Thoracic aorta (tissue), 2 donors: ENCODE data around the gene VANGL2. TPM values are rescaled to one million over a fixed set of nuclear protein-coding genes. Genes with fewer than 3 reads are reported as not detected.

Experiments
- ATAC-seq: fragments of 150-250 bp; one replicate; pipeline ENCODE4 v1.8.0; 2017; ENCODE audit warnings: low read depth; ENCODE audit not compliant: insufficient number of reproducible peaks, low FRiP score
- DNase-seq: peaks from one replicate; pipeline ENCODE4 v3.0.0-alpha.2; 2020; ENCODE audit warnings: low spot score
- H3K27ac ChIP-seq, 2 donors: fragments of 200-600 bp; sonication (generic); 1 replicate in 1 of 2; 2 replicates in 1 of 2; pipeline ENCODE4 v1.5.1; 2016; ENCODE audit warnings: mild to moderate bottlenecking in 2 of 2, moderate library complexity in 2 of 2
- H3K27me3 ChIP-seq: fragments of 200-600 bp; sonication (generic); replicated peaks from 2 replicates; pipeline ENCODE4 v1.6.0; 2016; ENCODE audit warnings: mild to moderate bottlenecking; ENCODE audit not compliant: insufficient read depth
- H3K36me3 ChIP-seq: fragments of 200-600 bp; sonication (generic); one replicate; pipeline ENCODE4 v1.5.1; 2016
- H3K4me1 ChIP-seq, 2 donors: fragments of 200-600 bp; sonication (generic); 1 replicate in 1 of 2; 2 replicates in 1 of 2; pipeline versions ENCODE4 v1.5.1 to v1.6.0; 2016; ENCODE audit warnings: low read depth in 2 of 2, mild to moderate bottlenecking in 1 of 2; ENCODE audit not compliant: control insufficient read depth in 1 of 2
- H3K4me3 ChIP-seq: fragments of 200-600 bp; sonication (generic); 2 replicates; pipeline ENCODE4 v1.5.1; 2016; ENCODE audit warnings: mild to moderate bottlenecking
- H3K9me3 ChIP-seq: fragments of 200-600 bp; sonication (generic); 2 replicates; pipeline ENCODE4 v1.5.1; 2016
- total RNA-seq, 2 donors: library from RNA; depleted of rRNA; stranded (reverse); fragments of >200 nt; gene quantifications; one replicate each; pipeline versions ENCODE4 v1.1.0 to v1.2.3, GENCODE V29; 2016
- TF ChIP-seq, protein P1 (sequence below): fragments of 200-600 bp; sonication (generic); IDR thresholded peaks from one replicate; pipeline ENCODE4 v1.5.1; 2019; ENCODE audit warnings: antibody characterized with exemption

The VANGL2 gene
- total RNA-seq, 2 donors from 2014 or later: 0.27 to 1.3 TPM

DNA sequence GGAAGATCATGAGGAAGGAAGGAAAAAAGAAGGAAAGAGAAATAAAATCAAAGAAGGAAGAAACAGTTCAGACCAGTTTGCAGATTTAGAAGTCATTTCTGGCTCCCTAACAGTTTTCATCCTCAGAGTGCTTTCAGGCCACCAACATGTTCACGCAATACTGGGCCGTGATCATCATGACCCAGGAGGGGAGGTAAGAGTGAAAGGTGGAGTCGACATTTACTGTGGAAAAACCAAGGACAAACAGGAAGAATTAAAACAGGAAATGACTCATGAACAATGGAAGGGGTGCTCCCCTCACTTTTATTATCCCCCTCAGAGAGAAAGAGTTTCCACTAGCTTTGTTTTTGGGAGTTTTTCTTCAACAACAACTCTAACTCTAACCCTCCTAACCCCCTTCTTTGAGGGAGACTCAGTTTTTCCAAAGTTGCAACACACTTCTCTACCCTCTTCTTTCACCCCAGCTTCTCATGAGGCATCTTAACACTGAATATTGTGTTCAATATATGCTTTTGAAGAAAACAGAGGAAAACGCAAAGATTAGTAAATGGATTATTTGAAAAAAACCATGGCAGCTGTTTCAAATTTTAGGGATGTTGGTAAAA, 60.4 kb downstream of the VANGL2 start:
- DNase-seq (no peak), ATAC-seq (no peak)
- Histone ChIP-seq H3K36me3 (no peaks in the 10 kb centered on the region), H3K4me3 (no peak overlapping the region), H3K4me1 (no peaks in the 10 kb centered on the region), H3K27me3 (no peaks in the 10 kb centered on the region), H3K27ac (no peak overlapping the region), H3K9me3 (no peaks in the 10 kb centered on the region)
- TF ChIP-seq, protein P1, sequence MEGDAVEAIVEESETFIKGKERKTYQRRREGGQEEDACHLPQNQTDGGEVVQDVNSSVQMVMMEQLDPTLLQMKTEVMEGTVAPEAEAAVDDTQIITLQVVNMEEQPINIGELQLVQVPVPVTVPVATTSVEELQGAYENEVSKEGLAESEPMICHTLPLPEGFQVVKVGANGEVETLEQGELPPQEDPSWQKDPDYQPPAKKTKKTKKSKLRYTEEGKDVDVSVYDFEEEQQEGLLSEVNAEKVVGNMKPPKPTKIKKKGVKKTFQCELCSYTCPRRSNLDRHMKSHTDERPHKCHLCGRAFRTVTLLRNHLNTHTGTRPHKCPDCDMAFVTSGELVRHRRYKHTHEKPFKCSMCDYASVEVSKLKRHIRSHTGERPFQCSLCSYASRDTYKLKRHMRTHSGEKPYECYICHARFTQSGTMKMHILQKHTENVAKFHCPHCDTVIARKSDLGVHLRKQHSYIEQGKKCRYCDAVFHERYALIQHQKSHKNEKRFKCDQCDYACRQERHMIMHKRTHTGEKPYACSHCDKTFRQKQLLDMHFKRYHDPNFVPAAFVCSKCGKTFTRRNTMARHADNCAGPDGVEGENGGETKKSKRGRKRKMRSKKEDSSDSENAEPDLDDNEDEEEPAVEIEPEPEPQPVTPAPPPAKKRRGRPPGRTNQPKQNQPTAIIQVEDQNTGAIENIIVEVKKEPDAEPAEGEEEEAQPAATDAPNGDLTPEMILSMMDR: no peak

- no peak overlapping the region for H3K4me3 ChIP-seq
- H3K27ac ChIP-seq: no peak overlapping the region
- H3K4me1 ChIP-seq: no peaks in the 10 kb centered on the region
- H3K36me3 ChIP-seq: no peaks in the 10 kb centered on the region
- H3K9me3 ChIP-seq: no peaks in the 10 kb centered on the region
- ATAC-seq (no peak), DNase-seq (no peak)
- no peaks in the 10 kb centered on the region for H3K27me3 ChIP-seq
- TF ChIP-seq, protein P1: no peak
Observed at GRCh38 chr1:160465123-160465522, 64.8 kb downstream of the VANGL2 start.

- H3K27me3 ChIP-seq: no peaks in the 10 kb centered on the region
- no peaks in the 10 kb centered on the region for H3K4me1 ChIP-seq
- H3K4me3 ChIP-seq: no peak overlapping the region
- no peak overlapping the region for H3K27ac ChIP-seq
- no peaks in the 10 kb centered on the region for H3K9me3 ChIP-seq
- ATAC-seq: no peak
- H3K36me3 ChIP-seq: no peaks in the 10 kb centered on the region
- TF ChIP-seq, protein P1: no peak
- DNase-seq: no peak
Observed at GRCh38 chr1:160466961-160467360, 66.6 kb downstream of the VANGL2 start.

GRCh38 chr1:160467576-160467975, 67.2 kb downstream of the VANGL2 start:
- Histone ChIP-seq H3K4me3 (no peak overlapping the region), H3K27me3 (no peaks in the 10 kb centered on the region), H3K36me3 (no peaks in the 10 kb centered on the region), H3K9me3 (no peaks in the 10 kb centered on the region), H3K27ac (no peak overlapping the region), H3K4me1 (no peaks in the 10 kb centered on the region)
- no peak for ATAC-seq
- TF ChIP-seq, protein P1: no peak
- no peak for DNase-seq

GRCh38 chr1:160471253-160471652, 70.9 kb downstream of the VANGL2 start:
- TF ChIP-seq, protein P1: no peak
- Histone ChIP-seq H3K36me3 (no peaks in the 10 kb centered on the region), H3K4me1 (no peaks in the 10 kb centered on the region), H3K27me3 (no peaks in the 10 kb centered on the region), H3K27ac (no peak overlapping the region), H3K9me3 (no peaks in the 10 kb centered on the region), H3K4me3 (no peak overlapping the region)
- DNase-seq: no peak
- no peak for ATAC-seq
